ENCODE results near the gene ALG8. TPM values are rescaled to one million over a fixed set of nuclear protein-coding genes. Genes with fewer than 3 reads are reported as not detected.

Gene ALG8
- total and polyA plus RNA-seq, 2 donors from 2014 or later = 34.1 to 49.7 TPM

DNA sequence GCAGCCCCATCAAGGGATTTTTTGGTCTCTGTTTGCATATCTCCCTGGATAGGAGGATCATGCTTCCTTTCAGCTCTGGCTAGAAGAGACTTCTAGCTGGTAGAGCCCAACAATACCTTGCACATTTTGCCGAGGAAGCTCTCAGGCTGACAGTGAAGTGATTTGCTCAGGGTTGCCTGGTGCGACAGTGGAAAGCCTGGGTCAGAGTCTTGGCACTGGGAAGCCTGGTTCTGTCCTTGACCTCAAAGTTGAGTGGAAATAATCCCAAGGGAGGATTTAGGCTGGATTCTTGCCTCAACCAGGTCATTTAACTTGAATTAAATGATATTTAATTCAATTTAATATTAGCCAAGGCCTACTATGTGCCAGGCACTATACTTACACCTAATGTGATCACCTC, 24.4 kb upstream of the ALG8 start:
- Histone ChIP-seq H3K36me3 (ENCODE audit: control insufficient read depth in 2 of 3, insufficient read depth in 3 of 3, low read length in 3 of 3) (no peaks in the 10 kb centered on the region), H3K9me3 (ENCODE audit: control insufficient read depth in 2 of 3, insufficient read depth in 1 of 3, low read length in 3 of 3) (no peaks in the 10 kb centered on the region), H3K27ac (ENCODE audit: low read depth in 2 of 2, low read length in 2 of 2) (no peak overlapping the region), H3K27me3 (ENCODE audit: control insufficient read depth, insufficient read depth, low read length) (no peaks in the 10 kb centered on the region), H3K9ac (ENCODE audit: low read length in 3 of 3) (no peak overlapping the region), H3K4me1 (ENCODE audit: control insufficient read depth in 2 of 3, insufficient read depth in 2 of 3, low read depth in 1 of 3, low read length in 3 of 3) (peaks cover 0 to 6% (median 0%) of the 10 kb centered on the region in 3 donors), H3K4me3 (ENCODE audit: low read length in 3 of 3) (no peak overlapping the region)
- TF ChIP-seq, protein P1, sequence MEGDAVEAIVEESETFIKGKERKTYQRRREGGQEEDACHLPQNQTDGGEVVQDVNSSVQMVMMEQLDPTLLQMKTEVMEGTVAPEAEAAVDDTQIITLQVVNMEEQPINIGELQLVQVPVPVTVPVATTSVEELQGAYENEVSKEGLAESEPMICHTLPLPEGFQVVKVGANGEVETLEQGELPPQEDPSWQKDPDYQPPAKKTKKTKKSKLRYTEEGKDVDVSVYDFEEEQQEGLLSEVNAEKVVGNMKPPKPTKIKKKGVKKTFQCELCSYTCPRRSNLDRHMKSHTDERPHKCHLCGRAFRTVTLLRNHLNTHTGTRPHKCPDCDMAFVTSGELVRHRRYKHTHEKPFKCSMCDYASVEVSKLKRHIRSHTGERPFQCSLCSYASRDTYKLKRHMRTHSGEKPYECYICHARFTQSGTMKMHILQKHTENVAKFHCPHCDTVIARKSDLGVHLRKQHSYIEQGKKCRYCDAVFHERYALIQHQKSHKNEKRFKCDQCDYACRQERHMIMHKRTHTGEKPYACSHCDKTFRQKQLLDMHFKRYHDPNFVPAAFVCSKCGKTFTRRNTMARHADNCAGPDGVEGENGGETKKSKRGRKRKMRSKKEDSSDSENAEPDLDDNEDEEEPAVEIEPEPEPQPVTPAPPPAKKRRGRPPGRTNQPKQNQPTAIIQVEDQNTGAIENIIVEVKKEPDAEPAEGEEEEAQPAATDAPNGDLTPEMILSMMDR (IDR thresholded peaks at IDR 0.05; ENCODE audit: borderline replicate concordance, extremely low read depth, insufficient read depth) = no peak
- intact Hi-C loops (cut with DNase I) = no loop called here
- no peak for FAIRE-seq
- DNase-seq = no peak

DNA sequence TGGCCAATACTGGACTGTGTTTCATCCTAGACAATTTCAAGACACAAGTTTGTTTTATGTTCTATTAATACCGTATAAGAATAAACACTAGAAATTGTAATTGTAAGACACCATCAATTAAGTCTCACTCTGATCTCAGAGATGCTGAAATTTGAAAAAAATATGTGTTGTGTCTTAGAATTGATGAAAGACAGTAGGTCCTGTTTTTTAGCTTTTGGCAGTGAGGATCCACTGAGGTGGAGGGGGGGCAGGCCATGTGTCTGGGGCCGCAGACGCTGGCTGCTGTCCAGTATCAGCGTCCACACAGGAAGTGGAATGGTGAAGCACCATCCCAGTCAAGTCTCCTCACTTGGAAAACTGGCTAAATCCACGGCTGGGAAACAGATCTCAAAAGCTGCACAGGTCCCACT, 22.5 kb upstream of the ALG8 start:
- no peaks in the 10 kb centered on the region for H3K36me3 ChIP-seq (ENCODE audit: control insufficient read depth in 2 of 3, insufficient read depth in 3 of 3, low read length in 3 of 3)
- no peak overlapping the region for H3K27ac ChIP-seq (ENCODE audit: low read depth in 2 of 2, low read length in 2 of 2)
- DNase-seq = peak in 1 of 5 donors; percentile 37
- no peaks in the 10 kb centered on the region for H3K4me1 ChIP-seq (ENCODE audit: control insufficient read depth in 2 of 3, insufficient read depth in 2 of 3, low read depth in 1 of 3, low read length in 3 of 3)
- intact Hi-C loops (cut with DNase I) = no loop called here
- TF ChIP-seq, protein P1 (IDR thresholded peaks at IDR 0.05; ENCODE audit: borderline replicate concordance, extremely low read depth, insufficient read depth) = no peak
- no peaks in the 10 kb centered on the region for H3K9me3 ChIP-seq (ENCODE audit: control insufficient read depth in 2 of 3, insufficient read depth in 1 of 3, low read length in 3 of 3)
- H3K4me3 ChIP-seq (ENCODE audit: low read length in 3 of 3) = no peak overlapping the region
- no peak for FAIRE-seq
- no peak overlapping the region for H3K9ac ChIP-seq (ENCODE audit: low read length in 3 of 3)
- no peaks in the 10 kb centered on the region for H3K27me3 ChIP-seq (ENCODE audit: control insufficient read depth, insufficient read depth, low read length)

DNA sequence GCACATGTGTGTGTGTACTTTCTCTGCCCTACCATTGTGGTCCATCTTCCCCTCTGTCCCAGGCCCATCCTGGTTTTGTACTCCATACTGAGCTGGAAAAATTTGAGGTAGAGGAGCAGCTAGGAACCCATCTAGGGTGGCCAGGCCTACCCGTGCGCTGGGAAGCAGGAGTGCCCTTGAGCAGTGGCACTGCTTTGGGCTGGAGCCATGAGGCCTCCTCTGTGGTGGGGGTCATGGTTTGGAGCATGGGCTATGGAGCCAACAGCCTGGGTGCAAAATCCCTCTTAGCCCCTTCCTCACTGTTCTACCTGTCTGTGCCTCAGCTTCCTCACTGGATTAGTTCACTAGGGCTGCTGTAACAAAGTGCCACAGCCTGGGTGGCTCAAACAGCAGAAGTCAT, 21.9 kb upstream of the ALG8 start:
- no peak overlapping the region for H3K27ac ChIP-seq (ENCODE audit: low read depth in 2 of 2, low read length in 2 of 2)
- no peak overlapping the region for H3K9ac ChIP-seq (ENCODE audit: low read length in 3 of 3)
- intact Hi-C loops (cut with DNase I) = no loop called here
- no peak overlapping the region for H3K4me3 ChIP-seq (ENCODE audit: low read length in 3 of 3)
- TF ChIP-seq, protein P1 (IDR thresholded peaks at IDR 0.05; ENCODE audit: borderline replicate concordance, extremely low read depth, insufficient read depth) = no peak
- FAIRE-seq (no peak), DNase-seq (no peak)
- no peaks in the 10 kb centered on the region for H3K9me3 ChIP-seq (ENCODE audit: control insufficient read depth in 2 of 3, insufficient read depth in 1 of 3, low read length in 3 of 3)
- no peaks in the 10 kb centered on the region for H3K4me1 ChIP-seq (ENCODE audit: control insufficient read depth in 2 of 3, insufficient read depth in 2 of 3, low read depth in 1 of 3, low read length in 3 of 3)
- no peaks in the 10 kb centered on the region for H3K27me3 ChIP-seq (ENCODE audit: control insufficient read depth, insufficient read depth, low read length)
- no peaks in the 10 kb centered on the region for H3K36me3 ChIP-seq (ENCODE audit: control insufficient read depth in 2 of 3, insufficient read depth in 3 of 3, low read length in 3 of 3)

DNA sequence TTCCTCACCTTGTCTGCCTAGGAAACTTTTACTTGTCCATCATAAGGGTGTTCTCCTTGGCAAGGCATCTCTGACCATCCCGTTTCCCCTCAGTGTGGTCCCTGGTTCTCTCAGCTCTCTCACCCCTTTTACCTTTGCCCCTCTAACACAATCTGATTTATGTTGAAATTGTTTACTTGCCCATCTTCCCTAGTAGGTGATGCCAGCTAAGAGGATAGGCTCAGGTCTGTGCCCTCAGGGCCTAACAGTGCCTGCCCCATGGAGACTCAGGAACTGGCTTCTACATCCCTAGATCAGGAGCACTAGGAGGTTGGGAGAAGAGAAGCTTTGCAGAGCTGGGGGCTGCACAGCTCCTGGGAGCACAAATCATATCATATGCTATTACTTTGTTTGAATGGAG, 21.1 kb upstream of the ALG8 start:
- H3K27ac ChIP-seq (ENCODE audit: low read depth in 2 of 2, low read length in 2 of 2) = no peak overlapping the region
- FAIRE-seq (no peak), DNase-seq (no peak)
- H3K27me3 ChIP-seq (ENCODE audit: control insufficient read depth, insufficient read depth, low read length) = no peaks in the 10 kb centered on the region
- H3K4me3 ChIP-seq (ENCODE audit: low read length in 3 of 3) = no peak overlapping the region
- no peak overlapping the region for H3K9ac ChIP-seq (ENCODE audit: low read length in 3 of 3)
- H3K9me3 ChIP-seq (ENCODE audit: control insufficient read depth in 2 of 3, insufficient read depth in 1 of 3, low read length in 3 of 3) = no peaks in the 10 kb centered on the region
- TF ChIP-seq, protein P1 (IDR thresholded peaks at IDR 0.05; ENCODE audit: borderline replicate concordance, extremely low read depth, insufficient read depth) = no peak
- H3K36me3 ChIP-seq (ENCODE audit: control insufficient read depth in 2 of 3, insufficient read depth in 3 of 3, low read length in 3 of 3) = no peaks in the 10 kb centered on the region
- intact Hi-C loops (cut with DNase I) = no loop called here
- no peaks in the 10 kb centered on the region for H3K4me1 ChIP-seq (ENCODE audit: control insufficient read depth in 2 of 3, insufficient read depth in 2 of 3, low read depth in 1 of 3, low read length in 3 of 3)
